Activated gamma-delta T cell treated with Interleukin-2 at 50 U/mL for 16 hours (primary cell): ENCODE data around the gene PXDC1.
"Not testable (repeated sequence)": the region's sequence is repeated elsewhere in the genome, so short reads cannot be mapped to it uniquely, and the experiment has no call there.

Source experiments
- DNase-seq: peaks from one replicate; pipeline ENCODE4 v3.0.0-alpha.2; 2020

Gene PXDC1

GRCh38 chr6:3729603-3730344 is 21.7 kb downstream of the PXDC1 start:
- DNase-seq, result no peak

GRCh38 chr6:3727593-3728108 is 23.9 kb downstream of the PXDC1 start:
- no peak for DNase-seq

GRCh38 chr6:3727036-3727435 is 24.5 kb downstream of the PXDC1 start:
- DNase-seq, result no peak

GRCh38 chr6:3726421-3726820 is 25.1 kb downstream of the PXDC1 start:
- DNase-seq, result no peak

- no peak for DNase-seq
Measured at GRCh38 chr6:3725145-3726047, 26.1 kb downstream of the PXDC1 start.

GRCh38 chr6:3724451-3725144 is 26.9 kb downstream of the PXDC1 start:
- no peak for DNase-seq

GRCh38 chr6:3723966-3724365 is 27.5 kb downstream of the PXDC1 start:
- no peak for DNase-seq

GRCh38 chr6:3723251-3723650 is 28.3 kb downstream of the PXDC1 start:
- no peak for DNase-seq

GRCh38 chr6:3722785-3723184 is 28.7 kb downstream of the PXDC1 start:
- no peak for DNase-seq

- DNase-seq, result no peak
Measured at GRCh38 chr6:3721810-3722621, 29.5 kb downstream of the PXDC1 start.

- not testable (repeated sequence) for DNase-seq
Measured at GRCh38 chr6:3720770-3721169, 30.7 kb downstream of the PXDC1 start.

- no peak for DNase-seq
Measured at GRCh38 chr6:3719462-3720308, 31.8 kb downstream of the PXDC1 start.

- no peak for DNase-seq
Measured at GRCh38 chr6:3718407-3718806, 33.1 kb downstream of the PXDC1 start.

- no peak for DNase-seq
Measured at GRCh38 chr6:3715285-3715684, 36.2 kb downstream of the PXDC1 start.

GRCh38 chr6:3714768-3715167 is 36.7 kb downstream of the PXDC1 start:
- DNase-seq, result no peak

- no peak for DNase-seq
Measured at GRCh38 chr6:3714111-3714510, 37.4 kb downstream of the PXDC1 start.

GRCh38 chr6:3712827-3713665 is 38.5 kb downstream of the PXDC1 start:
- DNase-seq, result no peak

- no peak for DNase-seq
Measured at GRCh38 chr6:3711776-3712175, 39.7 kb downstream of the PXDC1 start.

GRCh38 chr6:3710403-3710802 is 41.1 kb downstream of the PXDC1 start:
- DNase-seq, result no peak

GRCh38 chr6:3708540-3708939 is 43.0 kb downstream of the PXDC1 start:
- no peak for DNase-seq
